Stomach (tissue), 9 donors: ENCODE results near the gene HELZ. TPM values are rescaled to one million over a fixed set of nuclear protein-coding genes. Genes with fewer than 3 reads are reported as not detected.
A peak's percentile ranks its signal among the peaks of the same experiment; 100 is the strongest.
"Not testable (repeated sequence)": the region's sequence is repeated elsewhere in the genome, so short reads cannot be mapped to it uniquely, and the experiment has no call there.

Experiments
- DNase-seq, 2 donors: peaks; one replicate each; pipeline versions ENCODE4 v3.0.0 to v3.0.0-alpha.2; 2013 to 2019
- H3K27ac ChIP-seq, 5 donors: fragments of 200-600 bp in 4 of 5; sonication (generic) in 4 of 5; one replicate each; pipeline ENCODE4 v1.5.1; 2013 to 2019; ENCODE audit warnings: mild to moderate bottlenecking in 1 of 5, moderate library complexity in 1 of 5
- H3K27me3 ChIP-seq, 3 donors: fragments of 200-600 bp; sonication (generic); one replicate each; pipeline ENCODE4 v1.5.1; 2017 to 2019; ENCODE audit warnings: mixed run types in 1 of 3
- H3K36me3 ChIP-seq, 4 donors: fragments of 200-600 bp; sonication (generic); 1 replicate in 3 of 4; 2 replicates in 1 of 4; pipeline ENCODE4 v1.5.1; 2016 to 2019
- H3K4me1 ChIP-seq, 4 donors: fragments of 200-600 bp; sonication (generic); one replicate each; pipeline ENCODE4 v1.5.1; 2016 to 2019
- H3K4me3 ChIP-seq, 4 donors: fragments of 200-600 bp; sonication (generic) in 3 of 4; one replicate each; pipeline ENCODE4 v1.5.1; 2016 to 2019; ENCODE audit warnings: mild to moderate bottlenecking in 1 of 4
- H3K9me3 ChIP-seq, 4 donors: fragments of 200-600 bp; sonication (generic); one replicate each; pipeline ENCODE4 v1.5.1; 2016 to 2019
- CTCF ChIP-seq, 7 experiments: fragments of 450-650 bp in 4 of 7; fragments of 200-600 bp in 3 of 7; sonication (generic) in 3 of 7; IDR thresholded peaks; one replicate each; pipeline ENCODE4 v1.5.1; 2016 to 2019; ENCODE audit warnings: antibody characterized with exemption in 7 of 7, control low read depth in 2 of 7, mild to moderate bottlenecking in 1 of 7
- EP300 ChIP-seq: sonication (generic); formaldehyde crosslinking; IDR thresholded peaks from one replicate; pipeline ENCODE4 v1.6.1; 2017; ENCODE audit warnings: antibody characterized with exemption
- POLR2A ChIP-seq, 4 donors: fragments of 450-650 bp; IDR thresholded peaks; one replicate each; pipeline ENCODE4 v1.6.1; 2016; ENCODE audit warnings: antibody characterized with exemption in 4 of 4, control low read depth in 2 of 4, mild to moderate bottlenecking in 1 of 4, moderate library complexity in 1 of 4
- POLR2AphosphoS5 ChIP-seq, 3 donors: sonication (generic); formaldehyde crosslinking; IDR thresholded peaks; one replicate each; pipeline ENCODE4 v1.6.1; 2016; ENCODE audit warnings: antibody characterized with exemption in 3 of 3
- WGBS, 5 donors: extraction: QIAGEN DNeasy Blood & Tissue Kit in 3 of 5; methylation state at CpG; one replicate each; pipeline versions ENCODE4 v1.1.5 to v1.1.7; 2013 to 2018; 5-methylcytosine and 5-hydroxymethylcytosine counted together
- intact Hi-C: fragments of 100-400 bp; cut with DNase I; formaldehyde crosslinking; loops from one replicate; pipeline ENCODE4 v1.15.1; 2023; ENCODE audit warnings: low total_unique reads
- polyA plus RNA-seq, 3 donors: library from polyadenylated mRNA; stranded (reverse); fragments of 200-250 nt; gene quantifications; one replicate each; pipeline ENCODE4 v1.2.3, GENCODE V29; 2013
- total RNA-seq, 5 donors: library from RNA; depleted of rRNA; stranded (reverse); fragments of >200 nt; gene quantifications; one replicate each; pipeline versions ENCODE4 v1.1.0 to v1.2.3, GENCODE V29; 2014 to 2016
- donor health status: healthy with polysubstance abuse.
- donor health status: Bipolar disorder and iron deficiency.
- donor health status: healthy.

Gene HELZ
- total and polyA plus RNA-seq, 8 donors = 2.1 to 218 (median 40.4) TPM

- TF ChIP-seq CTCF (IDR thresholded peaks at IDR 0.05) (no peak), POLR2AphosphoS5 (IDR thresholded peaks at IDR 0.05) (no peak), POLR2A (IDR thresholded peaks at IDR 0.05) (no peak), EP300 (no peak)
- Histone ChIP-seq H3K4me1 (peaks cover 0 to 2% (median under 1%) of the 10 kb centered on the region in 4 donors), H3K4me3 (no peak overlapping the region), H3K36me3 (peaks cover 18 to 52% (median 38%) of the 10 kb centered on the region in 4 donors), H3K9me3 (no peaks in the 10 kb centered on the region), H3K27me3 (no peaks in the 10 kb centered on the region), H3K27ac (no peak overlapping the region)
- DNase-seq = no peak
- intact Hi-C loops = no loop called here
- 93 to 100% (median 97%) methylated on average over 1 of the region's 1 CpG for WGBS, 5 donors
These were observed 42.5 kb downstream of the HELZ start for GRCh38 chr17:67202503-67202902.

DNA sequence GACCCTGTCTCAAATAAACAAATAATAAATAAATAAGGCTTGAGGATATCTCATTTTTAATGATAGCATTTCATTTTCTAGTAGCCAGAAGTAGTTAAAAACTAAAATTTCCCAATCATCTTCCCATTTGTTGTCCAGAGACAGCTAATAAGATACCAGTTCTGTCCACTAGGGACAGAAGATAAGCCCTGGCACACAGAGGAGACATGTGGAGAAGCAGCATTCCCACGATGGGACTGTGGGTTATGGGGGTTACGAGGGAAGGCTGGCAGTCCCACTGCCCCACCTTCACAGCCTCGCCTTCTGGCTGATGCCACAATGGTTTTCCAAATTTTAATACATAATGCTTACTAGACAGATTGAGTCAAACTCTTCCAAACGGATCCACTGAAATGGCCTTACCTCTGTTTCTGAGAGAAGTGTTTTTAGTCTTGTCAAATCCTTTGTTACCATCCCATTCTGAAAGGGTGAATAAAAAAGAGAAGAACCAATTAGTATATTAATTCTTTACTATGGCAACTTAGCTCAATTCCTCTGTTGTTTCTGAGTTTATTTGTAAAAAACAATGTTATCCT is 44.2 kb downstream of the HELZ start:
- 77 to 94% (median 93%) methylated on average over 4 of the region's 4 CpGs for WGBS, 5 donors
- intact Hi-C loops = no loop called here

DNA sequence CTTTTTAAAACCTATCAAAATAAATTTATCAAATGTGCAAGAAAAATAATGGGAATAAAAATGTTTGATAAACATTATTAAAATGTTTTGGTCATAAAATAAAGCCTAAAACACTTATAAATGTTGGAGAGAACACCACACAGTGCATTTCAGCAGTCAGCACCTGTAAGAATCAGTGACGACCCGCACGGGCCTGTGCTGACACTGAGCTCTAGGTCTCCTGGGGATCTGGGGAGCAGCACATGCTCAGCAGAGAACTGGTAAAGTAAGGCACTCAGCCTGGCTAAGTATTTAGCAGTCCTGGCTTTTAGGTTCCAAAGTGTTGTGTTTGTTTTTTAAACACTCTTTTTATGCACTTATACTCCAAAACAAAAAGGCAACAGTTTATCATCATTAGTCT is 46.9 kb downstream of the HELZ start:
- intact Hi-C loops = no loop called here

More for the DNA sequence above, 44.2 kb downstream of the HELZ start:
- no peak for TF ChIP-seq POLR2AphosphoS5 (IDR thresholded peaks at IDR 0.05)
- TF ChIP-seq EP300 = no peak
- no peak for TF ChIP-seq POLR2A (IDR thresholded peaks at IDR 0.05)
- TF ChIP-seq CTCF (IDR thresholded peaks at IDR 0.05) = peak in 1 of 7 experiments; percentile 15
- H3K4me3 ChIP-seq = no peak overlapping the region
- H3K27me3 ChIP-seq = no peaks in the 10 kb centered on the region
- H3K36me3 ChIP-seq = peaks cover 18 to 67% (median 52%) of the 10 kb centered on the region in 4 donors
- H3K9me3 ChIP-seq = no peaks in the 10 kb centered on the region
- H3K27ac ChIP-seq = no peak overlapping the region
- DNase-seq = no peak
- H3K4me1 ChIP-seq = no peaks in the 10 kb centered on the region

GRCh38 chr17:67197023-67197422 is 48.0 kb downstream of the HELZ start:
- intact Hi-C loops, H3K4me3 ChIP-seq, H3K27me3 ChIP-seq, DNase-seq, H3K9me3 ChIP-seq, H3K27ac ChIP-seq: not testable (repeated sequence)
- WGBS, 5 donors = 78 to 97% (median 88%) methylated on average over 3 of the region's 3 CpGs
- peaks cover 18 to 64% (median 47%) of the 10 kb centered on the region in 4 donors for H3K36me3 ChIP-seq
- H3K4me1 ChIP-seq = peaks cover 0 to 10% (median 4%) of the 10 kb centered on the region in 4 donors

More for the DNA sequence above, 46.9 kb downstream of the HELZ start:
- Histone ChIP-seq H3K4me3 (no peak overlapping the region), H3K9me3 (no peaks in the 10 kb centered on the region), H3K27ac (no peak overlapping the region), H3K27me3 (no peaks in the 10 kb centered on the region), H3K36me3 (peaks cover 18 to 75% (median 57%) of the 10 kb centered on the region in 4 donors), H3K4me1 (peaks cover 0 to 10% (median 4%) of the 10 kb centered on the region in 4 donors)
- TF ChIP-seq POLR2A (IDR thresholded peaks at IDR 0.05) = no peak
- no peak for TF ChIP-seq EP300
- no peak for TF ChIP-seq CTCF (IDR thresholded peaks at IDR 0.05)
- no peak for TF ChIP-seq POLR2AphosphoS5 (IDR thresholded peaks at IDR 0.05)
- DNase-seq = no peak
- WGBS, 5 donors = 76 to 89% (median 80%) methylated on average over 3 of the region's 3 CpGs

DNA sequence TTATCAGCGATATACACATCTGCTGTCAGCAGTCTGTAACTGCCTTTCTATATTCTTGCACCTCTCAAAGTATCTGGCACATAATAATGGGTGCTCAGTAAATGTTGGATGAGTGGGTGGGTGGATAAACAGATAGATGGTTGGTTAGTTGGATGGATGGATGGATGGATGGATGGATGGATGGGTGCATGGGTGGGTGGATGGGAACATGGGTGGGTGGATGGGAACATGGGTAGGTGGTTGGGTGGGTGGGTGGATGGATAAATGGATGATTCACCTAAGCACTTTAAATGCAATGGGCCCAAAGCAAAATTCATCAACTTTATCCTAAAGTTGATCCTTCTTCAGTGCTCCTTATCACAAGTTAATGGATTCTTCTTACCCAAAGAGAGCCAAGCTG is 48.6 kb downstream of the HELZ start:
- DNase-seq = no peak
- TF ChIP-seq CTCF (IDR thresholded peaks at IDR 0.05) (no peak), EP300 (no peak), POLR2AphosphoS5 (IDR thresholded peaks at IDR 0.05) (no peak), POLR2A (IDR thresholded peaks at IDR 0.05) (no peak)
- intact Hi-C loops = no loop called here
- Histone ChIP-seq H3K4me3 (no peak overlapping the region), H3K27me3 (no peaks in the 10 kb centered on the region), H3K4me1 (peaks cover 0 to 10% (median 4%) of the 10 kb centered on the region in 4 donors), H3K36me3 (peaks cover 18 to 58% (median 49%) of the 10 kb centered on the region in 4 donors), H3K27ac (no peak overlapping the region), H3K9me3 (no peaks in the 10 kb centered on the region)
- WGBS, 5 donors = 97 to 100% (median 100%) methylated on average over 1 of the region's 1 CpG
